ENCODE results near the gene HOXB7.

HOXB7 gene

GRCh38 chr17:48569674-48570324 lies 41.0 kb downstream of the HOXB7 start:
- no peak overlapping the region for H3K4me3 ChIP-seq (IDR thresholded peaks at IDR 0.05; ENCODE audit: insufficient read depth, low read depth, low read length)
- no peaks in the 10 kb centered on the region for H3K27me3 ChIP-seq (ENCODE audit: insufficient read depth, low read depth)
- no peaks in the 10 kb centered on the region for H3K79me2 ChIP-seq (ENCODE audit: insufficient read depth, low read depth)
- no peak overlapping the region for H2AFZ ChIP-seq (ENCODE audit: low read depth)
- H4K20me1 ChIP-seq (ENCODE audit: insufficient read depth): no peaks in the 10 kb centered on the region
- no peak overlapping the region for H3K9ac ChIP-seq
- no peaks in the 10 kb centered on the region for H3K4me1 ChIP-seq (ENCODE audit: low read depth, poor library complexity, severe bottlenecking)
- no peak overlapping the region for H3K4me2 ChIP-seq
- H3K36me3 ChIP-seq (ENCODE audit: insufficient read depth): no peaks in the 10 kb centered on the region
- no peak for TF ChIP-seq CTCF (conservative IDR thresholded peaks at IDR 0.05; ENCODE audit: low read depth, low read length)
- H3K27ac ChIP-seq: no peak overlapping the region

- Histone ChIP-seq H3K27ac (no peak overlapping the region), H4K20me1 (ENCODE audit: insufficient read depth) (no peaks in the 10 kb centered on the region), H2AFZ (ENCODE audit: low read depth) (no peak overlapping the region), H3K4me1 (ENCODE audit: low read depth, poor library complexity, severe bottlenecking) (no peaks in the 10 kb centered on the region), H3K27me3 (ENCODE audit: insufficient read depth, low read depth) (no peaks in the 10 kb centered on the region), H3K36me3 (ENCODE audit: insufficient read depth) (no peaks in the 10 kb centered on the region), H3K4me3 (IDR thresholded peaks at IDR 0.05; ENCODE audit: insufficient read depth, low read depth, low read length) (no peak overlapping the region), H3K4me2 (no peak overlapping the region), H3K9ac (no peak overlapping the region), H3K79me2 (ENCODE audit: insufficient read depth, low read depth) (no peaks in the 10 kb centered on the region)
- no peak for TF ChIP-seq CTCF (conservative IDR thresholded peaks at IDR 0.05; ENCODE audit: low read depth, low read length)
These were observed 41.6 kb downstream of the HOXB7 start for GRCh38 chr17:48569240-48569582.

- H3K27me3 ChIP-seq (ENCODE audit: insufficient read depth, low read depth): no peaks in the 10 kb centered on the region
These were observed 42.1 kb downstream of the HOXB7 start for GRCh38 chr17:48568499-48569239.

GRCh38 chr17:48567646-48568354 lies 43.0 kb downstream of the HOXB7 start:
- Histone ChIP-seq H3K9ac (no peak overlapping the region), H3K27ac (no peak overlapping the region), H3K27me3 (ENCODE audit: insufficient read depth, low read depth) (no peaks in the 10 kb centered on the region), H3K4me3 (IDR thresholded peaks at IDR 0.05; ENCODE audit: insufficient read depth, low read depth, low read length) (no peak overlapping the region), H3K36me3 (ENCODE audit: insufficient read depth) (no peaks in the 10 kb centered on the region), H2AFZ (ENCODE audit: low read depth) (no peak overlapping the region), H4K20me1 (ENCODE audit: insufficient read depth) (no peaks in the 10 kb centered on the region), H3K4me2 (no peak overlapping the region), H3K4me1 (ENCODE audit: low read depth, poor library complexity, severe bottlenecking) (no peaks in the 10 kb centered on the region), H3K79me2 (ENCODE audit: insufficient read depth, low read depth) (no peaks in the 10 kb centered on the region)
- TF ChIP-seq CTCF (conservative IDR thresholded peaks at IDR 0.05; ENCODE audit: low read depth, low read length): no peak

More at GRCh38 chr17:48568499-48569239, 42.1 kb downstream of the HOXB7 start:
- TF ChIP-seq CTCF (conservative IDR thresholded peaks at IDR 0.05; ENCODE audit: low read depth, low read length): no peak
- Histone ChIP-seq H3K4me1 (ENCODE audit: low read depth, poor library complexity, severe bottlenecking) (no peaks in the 10 kb centered on the region), H3K9ac (no peak overlapping the region), H3K27ac (no peak overlapping the region), H3K36me3 (ENCODE audit: insufficient read depth) (no peaks in the 10 kb centered on the region), H4K20me1 (ENCODE audit: insufficient read depth) (no peaks in the 10 kb centered on the region), H2AFZ (ENCODE audit: low read depth) (no peak overlapping the region), H3K4me2 (no peak overlapping the region), H3K79me2 (ENCODE audit: insufficient read depth, low read depth) (no peaks in the 10 kb centered on the region), H3K4me3 (IDR thresholded peaks at IDR 0.05; ENCODE audit: insufficient read depth, low read depth, low read length) (no peak overlapping the region)
